Measurements from ENCODE around the gene RABL2A.
"Not testable (repeated sequence)": the region's sequence is repeated elsewhere in the genome, so short reads cannot be mapped to it uniquely, and the experiment has no call there.

RABL2A gene

DNA sequence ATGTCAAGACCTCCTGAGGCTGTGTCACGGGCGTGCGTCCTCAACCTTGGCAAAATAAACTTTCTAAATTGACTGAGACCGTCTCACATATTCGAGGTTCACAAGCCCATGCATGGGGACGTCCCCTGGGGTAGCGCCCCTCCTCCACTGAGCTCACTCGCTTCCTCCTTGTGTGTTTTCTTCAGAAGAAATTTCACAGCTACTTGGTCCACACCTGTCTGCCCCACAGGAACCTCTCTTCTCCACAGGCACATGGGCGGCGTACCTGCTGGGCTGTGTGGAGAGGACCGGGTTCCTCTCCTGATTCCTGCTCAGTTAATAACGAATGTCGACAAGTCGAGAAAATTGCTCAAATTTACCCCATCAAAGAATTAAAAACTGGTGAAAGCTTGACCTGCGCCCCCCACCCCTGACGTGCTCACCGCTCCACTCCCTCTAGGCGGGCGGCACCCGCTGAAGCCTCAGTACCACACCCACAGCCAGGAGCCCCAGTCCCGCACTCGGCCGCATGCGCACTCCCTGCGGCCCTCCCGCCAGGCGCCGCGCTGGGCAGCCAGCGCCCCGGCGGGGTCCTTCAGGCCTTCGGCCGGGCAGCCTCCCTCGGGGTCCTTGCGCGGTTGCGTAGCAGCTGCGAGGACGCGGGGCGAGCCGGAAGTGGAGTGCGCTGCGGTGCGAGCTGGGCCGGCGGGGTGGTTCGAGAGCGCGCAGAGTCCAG, at the start of gene RABL2A:
Gene RABL2A (plus strand): TSS at position 651 of the 715 bp plus-strand sequence. CDS start 1,341 bp downstream, outside the sequence.
- not testable (repeated sequence) for DNase-seq

DNA sequence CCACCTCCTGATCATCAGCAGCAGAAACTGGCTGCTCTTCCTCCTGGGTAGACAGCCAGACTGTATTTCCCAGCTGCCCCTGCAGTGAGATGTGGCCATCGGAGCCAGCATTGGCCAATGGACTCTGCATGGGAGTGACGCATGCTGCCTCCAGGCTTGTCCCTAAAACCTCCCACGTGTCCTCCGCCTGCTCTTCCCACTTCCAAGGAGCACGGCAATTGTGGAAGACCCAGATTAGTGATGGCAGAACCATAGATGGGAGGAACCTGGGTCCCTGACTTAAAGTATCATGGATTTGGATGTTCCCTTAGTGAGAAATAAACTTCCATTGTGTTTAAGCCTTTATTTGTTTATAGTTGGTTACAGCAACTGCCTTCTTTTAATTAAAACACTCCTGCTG, 48.6 kb upstream of the RABL2A start:
- DNase-seq: not testable (repeated sequence)

DNA sequence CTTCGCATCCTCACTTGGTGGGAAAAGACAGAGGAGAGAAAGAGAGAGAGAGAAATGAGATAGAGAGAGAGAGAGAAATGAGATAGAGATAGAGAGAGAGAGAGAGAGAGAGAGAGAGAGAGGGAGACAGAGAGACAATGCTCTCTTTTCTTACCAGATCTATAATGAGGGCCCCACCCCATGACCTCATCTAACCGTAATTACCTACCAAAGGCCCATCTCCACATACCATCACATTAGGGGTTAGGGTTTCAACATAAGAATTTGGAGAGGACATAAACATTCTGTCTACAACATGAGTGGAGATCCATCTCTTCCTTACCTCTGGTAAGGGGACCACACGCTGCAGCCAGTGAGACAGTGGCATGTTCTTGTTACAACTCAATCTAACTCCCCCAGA, 44.6 kb upstream of the RABL2A start:
- DNase-seq: not testable (repeated sequence)

DNA sequence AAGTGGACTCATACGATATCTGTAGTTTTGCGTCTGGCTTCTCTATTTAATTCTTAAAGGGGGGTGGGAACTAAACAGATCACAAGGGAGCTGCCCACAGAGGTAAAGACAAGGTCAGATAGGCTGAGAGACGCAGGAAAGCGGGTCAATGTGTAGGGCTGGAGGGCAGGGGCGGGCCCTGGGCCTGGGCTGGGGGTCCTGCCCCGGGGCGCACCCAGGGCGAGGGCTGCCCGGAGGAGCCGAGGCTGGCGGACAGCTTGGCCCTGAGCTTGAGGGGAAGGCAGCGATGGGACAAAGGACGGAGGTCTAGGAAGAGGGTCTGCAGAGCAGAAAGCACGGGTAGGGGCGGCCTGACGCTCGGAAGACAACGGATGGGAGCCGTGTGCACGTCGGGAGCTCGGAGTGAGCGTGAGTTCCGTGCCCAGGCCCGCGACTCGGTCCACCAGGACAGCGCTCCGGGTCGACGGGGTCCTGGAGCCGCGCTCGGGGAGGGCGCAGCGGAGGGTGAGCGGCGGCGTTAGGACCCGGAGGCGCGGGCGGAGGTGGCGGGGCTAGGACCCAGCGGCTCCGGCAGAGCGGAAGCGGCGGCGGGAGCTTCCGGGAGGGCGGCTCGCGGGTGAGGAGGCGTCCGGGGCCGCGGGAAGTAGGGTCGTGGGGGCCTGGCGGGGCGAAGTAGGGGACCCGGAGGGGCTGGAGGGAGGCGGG, 43.4 kb upstream of the RABL2A start:
- DNase-seq: not testable (repeated sequence)

DNA sequence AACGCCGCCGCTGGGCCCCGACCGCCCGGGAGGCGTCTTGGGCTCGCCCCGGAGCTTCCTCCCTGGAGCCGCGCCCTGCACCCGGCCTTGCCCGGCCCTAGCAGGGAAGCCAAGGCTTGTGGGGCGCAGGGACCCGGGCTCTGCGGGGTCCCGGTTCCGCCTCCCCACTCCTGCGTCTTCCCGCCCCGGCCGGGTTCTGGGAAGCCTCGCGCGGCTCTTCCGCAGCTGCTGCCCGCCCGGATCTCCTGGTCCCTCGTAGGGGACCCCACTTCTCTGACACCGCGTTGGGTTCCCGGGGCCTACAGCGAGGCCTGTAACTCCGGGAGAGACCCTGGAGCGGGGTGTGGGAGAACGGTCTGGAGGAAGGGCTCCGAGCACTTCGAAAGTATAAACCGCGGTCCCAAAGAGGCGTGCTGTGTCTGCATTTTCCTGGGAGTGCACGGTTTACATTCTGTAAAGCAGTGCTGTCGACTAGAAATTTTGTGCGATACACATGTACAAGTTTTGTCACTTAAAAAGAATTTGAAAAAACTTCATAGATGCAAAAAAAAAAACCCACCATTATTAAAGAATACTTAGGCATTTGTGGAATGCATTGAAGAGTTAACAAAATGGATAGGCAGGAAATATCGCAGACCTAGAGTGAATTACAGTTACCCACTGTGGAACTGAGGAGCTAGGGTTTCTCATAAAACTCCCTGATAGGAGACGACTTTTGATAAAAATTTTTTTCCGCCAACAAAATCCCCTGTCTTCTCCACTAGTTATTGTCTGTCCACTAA, 42.6 kb upstream of the RABL2A start:
- not testable (repeated sequence) for DNase-seq

DNA sequence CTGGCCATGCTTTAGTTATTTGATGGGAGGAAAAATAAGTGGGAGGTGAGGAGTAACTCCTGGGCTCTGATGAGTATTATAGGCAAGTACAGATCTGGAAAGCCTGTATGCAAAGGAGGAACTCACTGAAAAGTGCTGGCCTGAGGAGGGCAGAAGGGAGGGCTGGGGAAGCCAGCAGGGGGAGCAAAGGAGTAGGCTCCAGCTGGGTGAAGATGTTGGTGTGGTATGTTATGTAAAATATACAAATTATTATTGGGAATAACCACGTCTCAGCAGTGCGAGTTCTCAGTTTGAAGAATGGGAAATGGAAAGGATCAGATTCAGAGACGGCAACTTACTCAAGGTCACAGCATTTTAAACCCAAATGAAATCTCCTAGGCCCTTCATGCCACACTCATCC, 39.9 kb upstream of the RABL2A start:
- not testable (repeated sequence) for DNase-seq

DNA sequence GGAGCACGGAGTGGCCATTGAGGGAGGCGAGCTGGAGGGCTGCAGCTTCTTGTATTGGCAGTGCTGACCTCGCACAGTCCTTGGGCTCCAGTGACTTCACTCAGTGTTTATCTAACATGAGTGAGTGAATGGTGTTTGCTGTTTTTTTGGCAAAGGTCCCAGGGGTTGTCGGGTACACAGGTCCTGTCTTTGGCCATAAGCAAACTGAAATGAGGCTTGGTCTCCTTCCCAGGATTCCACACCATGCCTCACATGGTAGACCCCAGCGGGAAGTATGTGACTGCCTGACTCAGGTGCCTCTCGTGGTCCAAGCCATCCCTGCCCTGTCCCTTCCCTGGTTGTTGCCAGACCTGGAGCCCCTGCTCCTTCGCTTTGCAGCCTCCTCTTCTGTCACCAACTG, 37.5 kb upstream of the RABL2A start:
- DNase-seq: not testable (repeated sequence)

DNA sequence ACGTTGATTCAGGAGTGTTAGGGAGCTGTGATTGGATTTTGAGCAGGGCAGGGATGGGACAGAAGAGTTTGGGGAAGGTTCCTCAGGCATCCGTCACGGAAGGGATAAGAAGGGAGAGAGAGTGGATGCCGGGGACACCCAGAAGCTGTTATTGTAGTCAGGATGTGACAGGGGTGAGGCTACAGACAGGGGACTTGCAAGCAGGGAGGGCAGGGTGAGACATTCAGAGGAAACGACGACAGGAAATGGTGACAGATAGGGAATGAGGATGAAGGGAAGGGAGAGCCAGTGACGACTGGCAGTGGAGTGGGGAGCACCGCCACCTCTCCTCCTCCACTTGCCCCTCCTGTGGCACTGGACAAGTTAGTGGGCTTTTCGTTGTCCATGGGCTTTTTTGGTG, 35.1 kb upstream of the RABL2A start:
- DNase-seq: not testable (repeated sequence)

DNA sequence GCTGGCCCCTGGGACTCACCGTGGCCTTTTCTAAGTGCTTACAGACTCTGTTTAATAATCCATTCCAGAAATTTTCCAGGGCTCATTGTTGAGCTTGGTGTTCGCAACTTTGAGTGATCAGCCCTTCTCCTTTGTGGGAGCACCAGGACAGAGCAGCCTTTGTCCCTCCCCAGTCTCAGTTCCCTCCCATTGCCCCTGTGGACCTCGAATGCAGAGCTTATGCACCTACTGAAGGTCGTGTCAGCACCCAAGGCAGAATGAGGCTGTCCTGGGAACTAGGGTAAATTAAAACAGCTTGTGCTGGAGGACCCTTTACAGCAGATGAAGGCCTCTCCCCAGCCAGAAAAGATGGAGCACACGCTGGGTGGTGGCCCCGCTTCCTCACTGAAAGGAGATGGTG, 33.8 kb upstream of the RABL2A start:
- not testable (repeated sequence) for DNase-seq

DNA sequence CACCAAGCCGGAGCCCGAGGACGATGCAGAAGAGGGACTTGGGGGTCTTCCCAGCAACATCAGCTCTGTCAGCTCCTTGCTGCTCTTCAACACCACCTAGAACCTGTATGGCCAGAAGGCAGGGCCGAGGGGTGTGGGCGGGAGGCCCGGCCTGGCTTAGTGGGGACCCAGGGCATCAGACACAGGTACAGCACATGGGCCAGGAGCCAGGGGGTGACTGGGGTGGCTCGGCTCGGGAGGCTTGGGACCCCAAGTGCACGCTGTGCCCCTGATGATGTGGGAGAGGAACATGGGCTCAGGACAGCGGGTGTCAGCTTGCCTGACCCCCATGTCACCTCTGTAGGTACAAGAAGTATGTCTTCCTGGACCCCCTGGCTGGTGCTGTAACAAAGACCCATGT, 31.3 kb upstream of the RABL2A start:
- not testable (repeated sequence) for DNase-seq

DNA sequence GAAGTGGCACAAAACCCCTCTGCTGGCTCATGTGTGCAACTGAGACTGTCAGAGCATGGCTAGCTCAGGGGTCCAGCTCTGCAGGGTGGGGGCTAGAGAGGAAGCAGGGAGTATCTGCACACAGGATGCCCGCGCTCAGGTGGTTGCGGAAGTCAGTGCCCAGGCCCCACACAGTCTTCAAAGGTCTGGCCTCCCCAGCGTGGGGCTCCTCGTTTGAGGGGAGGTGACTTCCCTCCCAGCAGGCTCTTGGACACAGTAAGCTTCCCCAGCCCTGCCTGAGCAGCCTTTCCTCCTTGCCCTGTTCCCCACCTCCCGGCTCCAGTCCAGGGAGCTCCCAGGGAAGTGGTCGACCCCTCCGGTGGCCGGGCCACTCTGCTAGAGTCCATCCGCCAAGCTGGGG, 29.9 kb upstream of the RABL2A start:
- DNase-seq: not testable (repeated sequence)

DNA sequence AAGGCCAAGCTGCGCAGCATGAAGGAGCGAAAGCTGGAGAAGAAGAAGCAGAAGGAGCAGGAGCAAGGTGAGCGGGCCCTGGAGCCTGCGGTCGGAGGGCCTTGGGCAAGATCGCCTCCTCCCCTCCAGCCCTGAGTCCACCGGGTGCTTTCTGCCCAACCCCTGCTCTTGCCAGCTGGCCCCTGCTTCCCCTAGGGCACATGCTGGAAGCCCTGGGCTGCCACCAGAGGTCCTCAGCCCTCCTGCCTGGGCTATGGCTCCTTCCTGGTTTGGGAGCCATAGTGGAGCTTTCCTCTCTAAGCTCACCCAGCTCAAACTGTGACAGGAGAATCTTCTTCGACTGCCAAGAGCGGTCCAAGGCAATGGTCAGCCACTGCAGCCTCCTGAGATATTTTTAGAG, 29.5 kb upstream of the RABL2A start:
- DNase-seq: not testable (repeated sequence)

DNA sequence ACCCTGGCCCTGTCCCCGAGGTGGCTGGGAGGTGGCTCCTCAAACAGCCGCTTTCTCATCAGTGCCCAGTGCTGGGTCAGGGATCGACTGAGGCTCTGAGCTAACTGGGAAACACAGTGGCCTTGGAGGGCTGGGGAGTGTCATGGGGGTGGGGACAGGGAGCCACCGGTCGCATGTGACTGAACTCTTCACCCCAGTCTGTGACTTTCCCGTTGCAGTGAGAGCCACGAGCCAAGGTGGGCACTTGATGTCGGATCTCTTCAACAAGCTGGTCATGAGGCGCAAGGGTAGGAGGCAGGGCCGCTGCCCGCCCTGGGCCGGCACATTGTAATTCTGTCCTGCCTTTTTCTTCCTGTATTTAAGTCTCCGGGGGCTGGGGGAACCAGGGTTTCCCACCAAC, 28.9 kb upstream of the RABL2A start:
- not testable (repeated sequence) for DNase-seq

DNA sequence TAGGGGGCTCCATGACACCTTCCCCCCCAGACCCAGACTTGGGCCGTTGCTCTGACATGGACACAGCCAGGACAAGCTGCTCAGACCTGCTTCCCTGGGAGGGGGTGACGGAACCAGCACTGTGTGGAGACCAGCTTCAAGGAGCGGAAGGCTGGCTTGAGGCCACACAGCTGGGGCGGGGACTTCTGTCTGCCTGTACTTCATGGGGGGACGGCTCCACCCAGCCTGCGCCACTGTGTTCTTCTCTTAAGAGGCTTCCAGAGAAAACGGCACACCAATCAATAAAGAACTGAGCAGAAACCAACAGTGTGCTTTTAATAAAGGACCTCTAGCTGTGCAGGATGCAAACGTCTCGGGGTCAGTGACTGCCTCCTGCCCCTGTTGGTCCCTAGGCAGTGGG, 28.3 kb upstream of the RABL2A start:
- DNase-seq: not testable (repeated sequence)

DNA sequence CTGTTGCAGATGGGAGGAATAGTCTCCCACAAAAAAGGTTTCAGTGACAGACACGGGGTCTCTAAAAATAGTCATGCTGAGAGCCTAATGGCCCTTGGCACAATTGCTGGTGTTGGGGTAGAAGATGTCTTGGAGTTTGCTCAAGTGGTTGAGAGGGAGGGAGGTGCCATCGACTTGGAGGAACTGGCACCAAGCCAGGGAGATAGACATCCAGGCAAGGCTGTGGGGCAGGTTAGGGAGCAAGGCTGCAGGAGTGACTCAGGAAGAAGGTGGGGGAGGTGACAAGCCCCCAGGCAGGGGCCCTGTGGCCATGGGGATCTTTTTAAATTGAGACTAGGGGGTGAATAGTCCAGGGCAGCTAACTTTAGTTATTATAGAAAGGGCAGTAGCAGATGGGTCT, 27.9 kb upstream of the RABL2A start:
- not testable (repeated sequence) for DNase-seq

DNA sequence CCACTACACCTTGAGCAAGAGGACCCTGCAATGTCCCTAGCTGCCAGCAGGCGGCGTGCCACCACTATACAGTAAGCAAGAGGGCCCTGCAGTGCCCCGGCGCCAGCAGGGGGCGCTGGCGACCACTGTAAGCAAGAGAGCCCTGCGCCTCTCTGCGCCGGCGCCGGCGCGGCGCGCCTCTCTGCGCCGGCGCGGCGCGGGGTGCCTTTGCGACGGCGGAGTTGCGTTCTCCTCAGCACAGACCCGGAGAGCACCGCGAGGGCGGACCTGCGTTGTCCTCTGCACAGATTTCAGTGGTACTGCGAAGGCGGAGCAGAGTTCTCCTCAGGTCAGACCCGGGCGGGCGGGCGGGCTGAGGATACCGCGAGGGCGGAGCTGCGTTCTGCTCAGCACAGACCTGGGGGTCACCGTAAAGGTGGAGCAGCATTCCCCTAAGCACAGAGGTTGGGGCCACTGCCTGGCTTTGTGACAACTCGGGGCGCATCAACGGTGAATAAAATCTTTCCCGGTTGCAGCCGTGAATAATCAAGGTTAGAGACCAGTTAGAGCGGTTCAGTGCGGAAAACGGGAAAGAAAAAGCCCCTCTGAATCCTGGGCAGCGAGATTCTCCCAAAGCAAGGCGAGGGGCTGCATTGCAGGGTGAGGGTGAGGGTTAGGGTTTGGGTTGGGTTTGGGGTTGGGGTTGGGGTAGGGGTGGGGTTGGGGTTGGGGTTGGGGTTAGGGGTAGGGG, 24.9 kb upstream of the RABL2A start:
- not testable (repeated sequence) for DNase-seq

DNA sequence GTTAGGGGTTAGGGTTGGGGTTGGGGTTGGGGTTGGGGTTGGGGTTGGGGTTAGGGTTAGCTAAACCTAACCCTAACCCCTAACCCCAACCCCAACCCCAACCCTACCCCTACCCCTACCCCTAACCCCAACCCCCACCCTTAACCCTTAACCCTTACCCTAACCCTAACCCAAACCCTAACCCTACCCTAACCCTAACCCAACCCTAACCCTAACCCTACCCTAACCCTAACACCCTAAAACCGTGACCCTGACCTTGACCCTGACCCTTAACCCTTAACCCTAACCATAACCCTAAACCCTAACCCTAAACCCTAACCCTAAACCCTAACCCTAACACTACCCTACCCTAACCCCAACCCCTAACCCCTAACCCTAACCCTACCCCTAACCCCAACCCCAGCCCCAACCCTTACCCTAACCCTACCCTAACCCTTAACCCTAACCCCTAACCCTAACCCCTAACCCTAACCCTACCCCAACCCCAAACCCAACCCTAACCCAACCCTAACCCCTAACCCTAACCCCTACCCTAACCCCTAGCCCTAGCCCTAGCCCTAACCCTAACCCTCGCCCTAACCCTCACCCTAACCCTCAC, 24.1 kb upstream of the RABL2A start:
- DNase-seq: no peak

DNA sequence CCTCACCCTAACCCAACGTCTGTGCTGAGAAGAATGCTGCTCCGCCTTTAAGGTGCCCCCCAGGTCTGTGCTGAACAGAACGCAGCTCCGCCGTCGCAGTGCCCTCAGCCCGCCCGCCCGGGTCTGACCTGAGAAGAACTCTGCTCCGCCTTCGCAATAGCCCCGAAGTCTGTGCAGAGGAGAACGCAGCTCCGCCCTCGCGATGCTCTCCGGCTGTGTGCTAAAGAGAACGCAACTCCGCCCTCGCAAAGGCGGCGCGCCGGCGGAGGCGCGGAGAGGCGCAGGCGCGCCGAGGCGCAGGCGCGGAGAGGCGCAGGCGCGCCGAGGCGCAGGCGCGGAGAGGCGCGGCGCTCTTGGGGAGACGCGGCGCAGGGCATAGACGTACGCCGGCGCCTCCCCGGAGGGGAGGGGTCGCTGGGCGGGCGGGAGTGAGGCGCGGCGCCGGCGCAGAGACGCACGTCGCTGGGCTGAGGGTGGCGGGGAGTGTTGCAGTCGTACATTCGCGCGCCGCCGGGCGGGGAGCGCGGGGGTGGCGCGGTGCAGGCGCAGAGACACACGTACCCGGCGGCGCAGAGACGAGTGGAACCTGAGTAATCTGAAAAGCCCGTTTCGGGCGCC, 23.5 kb upstream of the RABL2A start:
- not testable (repeated sequence) for DNase-seq

DNA sequence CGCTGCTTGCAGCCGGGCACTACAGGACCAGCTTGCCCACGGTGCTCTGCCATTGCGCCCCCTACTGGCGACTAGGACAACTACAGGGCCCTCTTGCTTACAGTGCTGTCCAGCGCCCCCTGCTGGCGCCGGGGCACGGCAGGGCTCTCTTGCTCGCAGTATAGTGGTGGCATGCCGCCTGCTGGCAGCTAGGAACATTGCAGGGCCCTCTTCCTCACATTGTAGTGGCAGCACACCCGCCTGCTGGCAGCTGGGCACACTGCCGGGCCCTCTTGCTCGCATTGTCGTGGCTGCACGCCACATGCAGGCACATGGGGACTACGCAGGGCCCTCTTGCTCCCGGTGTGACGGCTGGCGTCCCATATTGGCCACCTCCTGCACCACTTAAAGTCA, 23.0 kb upstream of the RABL2A start:
- not testable (repeated sequence) for DNase-seq

DNA sequence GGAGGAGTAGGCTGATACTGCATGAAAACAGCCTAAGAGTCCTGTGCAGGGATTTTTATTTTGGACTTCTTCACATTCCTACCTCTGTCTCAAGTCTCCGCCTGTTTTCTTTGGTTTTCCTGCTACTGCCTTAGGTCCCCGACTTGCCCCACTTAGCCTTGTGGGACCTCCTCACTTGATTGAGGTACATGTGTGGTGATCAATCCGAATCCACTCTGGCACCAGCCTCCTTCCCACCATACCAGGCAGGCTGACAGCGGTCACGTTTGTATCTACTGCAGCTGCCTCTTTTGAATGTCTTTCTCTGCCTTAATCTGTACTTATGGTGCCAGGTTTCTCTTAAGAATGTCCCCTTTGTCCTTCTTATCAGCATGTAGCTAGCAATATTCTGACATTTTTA, 22.4 kb upstream of the RABL2A start:
- DNase-seq: not testable (repeated sequence)

DNA sequence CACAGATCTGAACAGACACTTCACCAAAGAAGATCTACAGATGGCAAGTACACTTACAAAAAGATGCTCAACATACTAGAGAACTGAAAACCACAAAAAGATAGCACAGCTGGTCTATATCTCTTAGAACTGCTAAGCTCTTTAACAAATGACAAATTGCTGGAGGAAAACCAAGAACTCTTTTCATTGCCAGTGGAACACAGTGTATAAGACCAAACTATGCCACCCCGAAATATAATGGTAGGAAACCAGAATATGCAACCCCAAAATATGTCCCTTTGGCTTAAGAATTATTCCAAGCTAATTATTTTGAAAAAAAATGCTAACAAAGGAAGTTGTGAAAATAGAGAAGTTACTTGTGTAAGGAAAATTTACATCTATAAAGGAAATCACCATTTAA, 21.0 kb upstream of the RABL2A start:
- not testable (repeated sequence) for DNase-seq

DNA sequence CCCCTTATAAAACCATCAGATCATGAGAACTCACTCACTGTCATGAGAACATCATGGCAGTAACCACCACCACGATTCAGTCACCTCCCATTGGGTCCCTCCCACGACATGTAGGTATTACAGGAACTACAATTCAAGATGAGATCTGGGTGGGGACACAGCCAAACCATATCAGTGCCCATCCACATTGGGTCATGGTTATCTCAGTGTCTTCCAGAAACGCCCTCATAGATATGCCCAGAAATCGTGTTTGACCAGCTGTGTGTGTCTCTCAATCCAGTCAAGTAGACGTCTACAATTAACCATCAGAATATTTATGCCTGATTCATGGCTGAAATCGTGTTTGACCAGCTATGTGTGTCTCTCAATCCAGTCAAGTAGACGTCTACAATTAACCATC, 17.2 kb upstream of the RABL2A start:
- DNase-seq: not testable (repeated sequence)
